ENCODE measurements around the gene CRABP1. TPM values are rescaled to one million over a fixed set of nuclear protein-coding genes. Genes with fewer than 3 reads are reported as not detected.
A peak's percentile ranks its signal among the peaks of the same experiment; 100 is the strongest.

The CRABP1 gene
- total RNA-seq, 2 experiments from 2014 or later, result 0.36 TPM; not detected in 1

DNA sequence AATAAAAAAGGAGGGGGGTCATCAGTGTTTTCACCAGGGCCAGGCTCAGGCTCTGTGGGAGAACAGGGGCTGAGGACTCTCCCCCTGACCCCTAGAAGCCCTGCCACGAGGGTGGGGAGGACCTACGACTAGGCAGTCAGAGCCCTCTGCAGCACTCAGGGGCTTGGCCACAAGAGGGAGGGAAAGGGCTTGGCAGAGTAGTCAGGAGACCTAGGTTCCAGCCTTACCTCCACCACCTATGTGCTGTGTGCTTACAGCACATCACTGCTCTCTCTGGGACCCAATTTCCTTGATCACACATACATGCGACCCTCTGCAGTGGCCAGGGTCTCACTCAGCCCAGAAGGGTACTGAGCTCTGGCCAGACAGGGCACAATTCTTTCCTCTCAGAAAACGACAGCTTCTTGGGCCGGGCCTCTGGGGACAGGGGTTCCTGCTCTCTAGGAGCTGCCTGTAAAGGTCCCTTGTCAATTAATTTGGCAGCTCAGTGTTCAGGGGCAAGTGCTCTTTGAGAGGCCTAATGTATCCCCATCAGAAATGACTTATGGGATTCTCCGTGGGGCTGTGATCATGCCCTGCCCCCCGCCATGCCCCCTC lies 24.4 kb upstream of the CRABP1 start:
- no peak overlapping the region for H3K4me3 Mint-ChIP-seq
- POLR2A ChIA-PET, result no interaction called here
- TF ChIP-seq, protein P1, sequence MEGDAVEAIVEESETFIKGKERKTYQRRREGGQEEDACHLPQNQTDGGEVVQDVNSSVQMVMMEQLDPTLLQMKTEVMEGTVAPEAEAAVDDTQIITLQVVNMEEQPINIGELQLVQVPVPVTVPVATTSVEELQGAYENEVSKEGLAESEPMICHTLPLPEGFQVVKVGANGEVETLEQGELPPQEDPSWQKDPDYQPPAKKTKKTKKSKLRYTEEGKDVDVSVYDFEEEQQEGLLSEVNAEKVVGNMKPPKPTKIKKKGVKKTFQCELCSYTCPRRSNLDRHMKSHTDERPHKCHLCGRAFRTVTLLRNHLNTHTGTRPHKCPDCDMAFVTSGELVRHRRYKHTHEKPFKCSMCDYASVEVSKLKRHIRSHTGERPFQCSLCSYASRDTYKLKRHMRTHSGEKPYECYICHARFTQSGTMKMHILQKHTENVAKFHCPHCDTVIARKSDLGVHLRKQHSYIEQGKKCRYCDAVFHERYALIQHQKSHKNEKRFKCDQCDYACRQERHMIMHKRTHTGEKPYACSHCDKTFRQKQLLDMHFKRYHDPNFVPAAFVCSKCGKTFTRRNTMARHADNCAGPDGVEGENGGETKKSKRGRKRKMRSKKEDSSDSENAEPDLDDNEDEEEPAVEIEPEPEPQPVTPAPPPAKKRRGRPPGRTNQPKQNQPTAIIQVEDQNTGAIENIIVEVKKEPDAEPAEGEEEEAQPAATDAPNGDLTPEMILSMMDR (IDR thresholded peaks at IDR 0.05), result no peak
- H3K4me1 Mint-ChIP-seq (ENCODE audit: low read depth), result no peaks in the 10 kb centered on the region
- DNase-seq (peak; percentile 12), ATAC-seq (peak; percentile 49)
- intact Hi-C loops (cut with micrococcal nuclease), result no loop called here
- H3K9me3 Mint-ChIP-seq, result no peaks in the 10 kb centered on the region
- no peaks in the 10 kb centered on the region for H3K27me3 Mint-ChIP-seq
- no peak overlapping the region for H3K27ac Mint-ChIP-seq
- H3K36me3 Mint-ChIP-seq (ENCODE audit: low read depth), result no peaks in the 10 kb centered on the region
- CTCF ChIA-PET, result interaction anchor here (1.2 kb wide), 1 partner anchor 107 kb away, joined by 5 read pairs; no protein-coding TSS in a partner anchor

DNA sequence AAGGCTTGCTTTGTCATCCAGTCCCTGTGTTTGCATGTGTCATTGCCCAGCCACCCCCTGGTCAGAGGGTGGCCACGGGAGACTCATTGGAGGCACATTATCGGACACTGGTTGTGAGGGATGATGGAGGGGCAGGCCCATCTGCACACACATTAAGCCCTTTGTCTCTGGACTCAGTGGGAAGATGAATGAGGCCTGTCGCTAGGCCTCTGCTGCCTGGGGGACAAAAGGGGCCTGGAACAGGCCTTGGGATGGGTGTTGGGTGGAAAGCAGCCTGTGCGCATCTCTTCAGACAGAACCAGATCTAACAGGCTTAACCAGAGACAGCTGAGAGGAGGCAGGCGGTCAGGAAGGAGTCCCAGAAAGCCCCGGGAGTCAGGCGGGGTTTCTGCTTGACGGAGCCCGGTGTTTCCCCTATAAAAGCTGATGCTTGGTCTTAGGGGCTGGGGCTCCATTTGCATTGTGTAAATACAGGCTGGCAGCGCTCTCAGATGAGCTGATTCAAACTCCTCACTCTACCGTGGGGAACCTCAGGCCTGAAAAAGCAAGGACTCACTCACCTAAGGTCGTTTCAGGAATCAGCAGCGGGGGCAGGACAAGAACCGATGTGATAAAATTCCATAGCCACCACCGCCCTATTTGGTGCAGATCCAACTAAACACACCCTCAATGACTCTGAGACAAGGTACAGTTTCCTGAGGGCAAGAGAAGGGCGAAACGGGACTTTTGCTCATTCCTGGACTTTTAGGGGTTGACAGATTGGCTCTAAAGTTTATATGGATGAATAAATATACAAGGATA lies 23.7 kb upstream of the CRABP1 start:
- POLR2A ChIA-PET, result interaction anchor here (0.6 to 1.6 kb wide), 2 partner anchors 89 to 710 kb away, joined by 3 read pairs; no protein-coding TSS in a partner anchor
- H3K9me3 Mint-ChIP-seq, result no peaks in the 10 kb centered on the region
- intact Hi-C loops (cut with micrococcal nuclease), result no loop called here
- ATAC-seq (no peak), DNase-seq (no peak)
- TF ChIP-seq, protein P1 (IDR thresholded peaks at IDR 0.05), result no peak
- H3K4me3 Mint-ChIP-seq, result no peak overlapping the region
- no peaks in the 10 kb centered on the region for H3K27me3 Mint-ChIP-seq
- no peaks in the 10 kb centered on the region for H3K4me1 Mint-ChIP-seq (ENCODE audit: low read depth)
- CTCF ChIA-PET, result interaction anchor here (1.2 kb wide), 1 partner anchor 106 kb away, joined by 5 read pairs; no protein-coding TSS in a partner anchor
- no peak overlapping the region for H3K27ac Mint-ChIP-seq
- no peaks in the 10 kb centered on the region for H3K36me3 Mint-ChIP-seq (ENCODE audit: low read depth)

DNA sequence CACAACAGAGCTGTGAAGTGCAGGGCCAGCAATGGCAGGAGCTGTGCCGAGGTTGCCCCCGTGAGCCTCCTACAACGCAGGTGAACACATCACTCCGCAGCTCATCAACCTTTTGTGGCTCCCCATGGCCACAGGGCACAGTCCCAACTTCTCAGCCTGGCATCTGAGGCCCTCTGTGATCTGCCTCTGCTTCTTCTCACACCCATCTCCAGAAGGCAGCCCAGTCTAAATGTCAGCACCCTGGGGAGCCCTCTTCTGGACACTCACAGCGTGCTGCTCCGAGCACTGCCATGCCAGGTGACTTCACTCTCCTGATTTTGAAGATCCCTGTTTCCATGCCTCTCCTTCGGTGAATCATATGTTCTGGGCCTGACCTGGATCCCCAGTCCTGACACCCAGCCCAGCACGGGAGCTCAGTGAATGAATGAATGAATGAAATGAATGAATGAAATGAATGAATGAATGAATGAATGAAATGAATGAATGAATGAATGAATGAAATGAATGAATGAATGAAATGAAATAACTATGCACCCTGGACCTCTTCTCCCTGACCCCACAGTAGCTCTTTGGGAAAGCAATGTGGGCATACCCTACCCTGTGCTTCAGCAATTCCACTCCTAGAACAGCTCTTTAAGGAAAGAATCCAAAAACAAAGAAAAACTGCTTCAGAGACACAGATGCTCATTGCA lies 22.9 kb upstream of the CRABP1 start:
- no peaks in the 10 kb centered on the region for H3K9me3 Mint-ChIP-seq

DNA sequence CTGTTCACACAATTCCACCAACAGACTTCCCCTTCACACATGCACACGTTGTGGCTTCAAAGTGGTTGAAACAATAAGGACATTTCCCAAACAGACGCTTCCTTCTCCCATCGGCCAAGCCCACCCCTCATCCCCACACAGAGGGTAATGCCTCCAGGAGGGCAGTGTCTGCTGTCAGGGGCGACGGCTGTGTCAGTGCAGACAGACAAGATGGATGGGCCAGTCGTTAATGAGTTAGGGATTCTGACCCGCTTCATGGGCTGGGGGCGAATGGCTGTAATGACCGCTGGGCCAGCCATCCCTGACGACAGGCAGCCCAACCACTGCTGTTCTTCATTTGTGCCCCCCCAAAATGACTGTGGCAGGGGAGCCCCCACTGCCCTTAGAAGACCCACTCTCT lies 20.6 kb upstream of the CRABP1 start:
- CTCF ChIA-PET, result no interaction called here
- no peak for ATAC-seq

More for the DNA sequence above, 22.9 kb upstream of the CRABP1 start:
- ChIA-PET POLR2A (interaction anchor here (0.5 to 1.6 kb wide), 4 partner anchors 30 to 709 kb away, joined by 3 read pairs; no protein-coding TSS in a partner anchor), CTCF (interaction anchor here (1.1 to 1.2 kb wide), 3 partner anchors 9 to 106 kb away, joined by 4 to 5 read pairs (median 4); no protein-coding TSS in a partner anchor)
- Mint-ChIP-seq H3K27me3 (no peaks in the 10 kb centered on the region), H3K4me3 (no peak overlapping the region), H3K27ac (no peak overlapping the region), H3K4me1 (ENCODE audit: low read depth) (no peaks in the 10 kb centered on the region), H3K36me3 (ENCODE audit: low read depth) (no peaks in the 10 kb centered on the region)
- intact Hi-C loops (cut with micrococcal nuclease), result no loop called here
- DNase-seq (no peak), ATAC-seq (peak; percentile 61)
- TF ChIP-seq, protein P1 (IDR thresholded peaks at IDR 0.05), result no peak

More for the DNA sequence above, 20.6 kb upstream of the CRABP1 start:
- POLR2A ChIA-PET, result no interaction called here
- H3K4me1 Mint-ChIP-seq (ENCODE audit: low read depth), result no peaks in the 10 kb centered on the region
- H3K4me3 Mint-ChIP-seq, result no peak overlapping the region
- no peak overlapping the region for H3K27ac Mint-ChIP-seq
- H3K9me3 Mint-ChIP-seq, result no peaks in the 10 kb centered on the region
- TF ChIP-seq, protein P1 (IDR thresholded peaks at IDR 0.05), result no peak
- no peaks in the 10 kb centered on the region for H3K36me3 Mint-ChIP-seq (ENCODE audit: low read depth)
- intact Hi-C loops (cut with micrococcal nuclease), result no loop called here
- no peak for DNase-seq
- no peaks in the 10 kb centered on the region for H3K27me3 Mint-ChIP-seq
